Measurements from ENCODE around the gene TM4SF1. TPM values are rescaled to one million over a fixed set of nuclear protein-coding genes. Genes with fewer than 3 reads are reported as not detected.

The TM4SF1 gene
- total RNA-seq, 1 experiment from 2014 or later, result 1,063 TPM

GRCh38 chr3:149388531-149389417, 11.3 kb upstream of the TM4SF1 start:
- H3K4me1 ChIP-seq (ENCODE audit: control insufficient read depth, insufficient read depth, low read length), result peaks cover 66% of the 10 kb centered on the region
- ChIA-PET POLR2A (interaction anchor here (0.7 to 1.7 kb wide), 3 partner anchors 11 to 16 kb away, joined by 3 to 5 read pairs (median 3); partner anchors contain the start of gene TM4SF1), CTCF (no interaction called here)
- H3K36me3 ChIP-seq (ENCODE audit: control insufficient read depth, insufficient read depth, low read length), result no peaks in the 10 kb centered on the region
- H3K4me3 ChIP-seq (ENCODE audit: low read depth in 2 of 2, low read length in 2 of 2), result no peak overlapping the region
- in situ Hi-C loops (cut with HindIII; ENCODE audit: low pct_unique_long_range_greater_than_20kb, low sequenced_read_pairs) (no loop called here), intact Hi-C loops (cut with micrococcal nuclease; ENCODE audit: unreplicated experiment) (no loop called here)
- no peaks in the 10 kb centered on the region for H3K27me3 ChIP-seq (ENCODE audit: control insufficient read depth, insufficient read depth, low read length)
- ATAC-seq, result no peak
- peaks cover 29% of the 10 kb centered on the region; the same call in 1 of the 2 replicates for H3K9me3 ChIP-seq (ENCODE audit: control insufficient read depth, insufficient read depth, low read depth, low read length)
- TF ChIP-seq SIN3A (IDR thresholded peaks at IDR 0.05; ENCODE audit: borderline replicate concordance, insufficient read depth, low read depth, low read length) (no peak), POLR2AphosphoS5 (IDR thresholded peaks at IDR 0.05; ENCODE audit: low read depth, low read length) (0 out of 2 replicates have a peak, but pooled peaks have one; percentile 12), TCF7L2 (IDR thresholded peaks at IDR 0.05; ENCODE audit: low read depth, low read length) (0 out of 2 replicates have a peak, but pooled peaks have one; percentile 36)
- peak overlapping the region; percentile 99 for H3K27ac ChIP-seq (ENCODE audit: low read length)
- no peak for DNase-seq (ENCODE audit: low read depth, low spot score)
- BruUV-seq (replicated peaks), result no TSS peak

GRCh38 chr3:149388001-149388440, 10.6 kb upstream of the TM4SF1 start:
- peak overlapping the region; percentile 99 for H3K27ac ChIP-seq (ENCODE audit: low read length)
- no peaks in the 10 kb centered on the region for H3K36me3 ChIP-seq (ENCODE audit: control insufficient read depth, insufficient read depth, low read length)
- H3K9me3 ChIP-seq (ENCODE audit: control insufficient read depth, insufficient read depth, low read depth, low read length), result peaks cover 29% of the 10 kb centered on the region; the same call in 1 of the 2 replicates
- DNase-seq (ENCODE audit: low read depth, low spot score) (no peak), ATAC-seq (peak; percentile 45)
- TF ChIP-seq TCF7L2 (IDR thresholded peaks at IDR 0.05; ENCODE audit: low read depth, low read length) (no peak), REST (IDR thresholded peaks at IDR 0.05; ENCODE audit: insufficient read depth in 1 of 2, low read depth in 2 of 2, low read length in 1 of 2) (no peak), SIN3A (IDR thresholded peaks at IDR 0.05; ENCODE audit: borderline replicate concordance, insufficient read depth, low read depth, low read length) (no peak), CTCF (IDR thresholded peaks at IDR 0.05) (no peak), POLR2AphosphoS5 (IDR thresholded peaks at IDR 0.05; ENCODE audit: low read depth, low read length) (no peak)
- BruUV-seq (replicated peaks), result no TSS peak
- in situ Hi-C loops (cut with HindIII; ENCODE audit: low pct_unique_long_range_greater_than_20kb, low sequenced_read_pairs), result no loop called here
- no peaks in the 10 kb centered on the region for H3K27me3 ChIP-seq (ENCODE audit: control insufficient read depth, insufficient read depth, low read length)
- POLR2A ChIA-PET, result interaction anchor here (0.6 to 1.7 kb wide), 7 partner anchors 9 to 18 kb away, joined by 3 to 7 read pairs (median 3); partner anchors contain the start of gene TM4SF1
- CTCF ChIA-PET, result no interaction called here
- no peak overlapping the region for H3K4me3 ChIP-seq (ENCODE audit: low read depth in 2 of 2, low read length in 2 of 2)
- peaks cover 66% of the 10 kb centered on the region for H3K4me1 ChIP-seq (ENCODE audit: control insufficient read depth, insufficient read depth, low read length)
- intact Hi-C loops (cut with micrococcal nuclease; ENCODE audit: unreplicated experiment), result no loop called here

Measured in Panc1 (cell line).